ENCODE data around the gene RAD1. TPM values are rescaled to one million over a fixed set of nuclear protein-coding genes. Genes with fewer than 3 reads are reported as not detected.

The RAD1 gene
- total RNA-seq, 1 experiment from 2014 or later = 59.1 TPM

GRCh38 chr5:34894716-34895115 lies 20.6 kb downstream of the RAD1 start:
- H3K4me3 ChIP-seq (ENCODE audit: low read length) = no peak overlapping the region
- no peak overlapping the region for H3K4me2 ChIP-seq (ENCODE audit: low read depth, low read length, poor library complexity, severe bottlenecking)
- H3K9me2 ChIP-seq (replicated peaks; ENCODE audit: insufficient read depth, low read length) = no peaks in the 10 kb centered on the region
- H3K4me1 ChIP-seq (ENCODE audit: low read length) = no peaks in the 10 kb centered on the region
- no peak overlapping the region for H2AFZ ChIP-seq (ENCODE audit: low read length)
- H3K27ac ChIP-seq (ENCODE audit: low read length) = no peak overlapping the region
- no peaks in the 10 kb centered on the region for H3K27me3 ChIP-seq (ENCODE audit: low read length)
- no peaks in the 10 kb centered on the region for H3K9me3 ChIP-seq (ENCODE audit: low read length)
- no peaks in the 10 kb centered on the region for H3K36me3 ChIP-seq (ENCODE audit: insufficient read depth, low read length)
- H3K79me2 ChIP-seq (ENCODE audit: low read length) = no peaks in the 10 kb centered on the region
- H3K9ac ChIP-seq (ENCODE audit: low read length) = no peak overlapping the region
- no peak for DNase-seq
- 0 out of 2 replicates have a peak, but pooled peaks cover 3% of the 10 kb centered on the region for H4K20me1 ChIP-seq (ENCODE audit: insufficient read depth, low read depth, low read length)

- H3K4me2 ChIP-seq (ENCODE audit: low read depth, low read length, poor library complexity, severe bottlenecking) = no peak overlapping the region
- no peaks in the 10 kb centered on the region for H3K27me3 ChIP-seq (ENCODE audit: low read length)
- H3K4me3 ChIP-seq (ENCODE audit: low read length) = no peak overlapping the region
- H3K79me2 ChIP-seq (ENCODE audit: low read length) = no peaks in the 10 kb centered on the region
- H4K20me1 ChIP-seq (ENCODE audit: insufficient read depth, low read depth, low read length) = no peaks in the 10 kb centered on the region
- H3K36me3 ChIP-seq (ENCODE audit: insufficient read depth, low read length) = no peaks in the 10 kb centered on the region
- H3K4me1 ChIP-seq (ENCODE audit: low read length) = no peaks in the 10 kb centered on the region
- H3K9ac ChIP-seq (ENCODE audit: low read length) = no peak overlapping the region
- DNase-seq = no peak
- H2AFZ ChIP-seq (ENCODE audit: low read length) = no peak overlapping the region
- no peak overlapping the region for H3K27ac ChIP-seq (ENCODE audit: low read length)
- H3K9me3 ChIP-seq (ENCODE audit: low read length) = no peaks in the 10 kb centered on the region
- no peaks in the 10 kb centered on the region for H3K9me2 ChIP-seq (replicated peaks; ENCODE audit: insufficient read depth, low read length)
Measured at GRCh38 chr5:34892414-34892813, 22.9 kb downstream of the RAD1 start.

- Histone ChIP-seq H3K9me3 (ENCODE audit: low read length) (no peaks in the 10 kb centered on the region), H2AFZ (ENCODE audit: low read length) (no peak overlapping the region), H3K9ac (ENCODE audit: low read length) (no peak overlapping the region), H3K4me3 (ENCODE audit: low read length) (no peak overlapping the region), H3K79me2 (ENCODE audit: low read length) (no peaks in the 10 kb centered on the region), H3K27ac (ENCODE audit: low read length) (no peak overlapping the region), H3K36me3 (ENCODE audit: insufficient read depth, low read length) (no peaks in the 10 kb centered on the region), H4K20me1 (ENCODE audit: insufficient read depth, low read depth, low read length) (no peaks in the 10 kb centered on the region), H3K27me3 (ENCODE audit: low read length) (no peaks in the 10 kb centered on the region), H3K4me2 (ENCODE audit: low read depth, low read length, poor library complexity, severe bottlenecking) (no peak overlapping the region), H3K4me1 (ENCODE audit: low read length) (no peaks in the 10 kb centered on the region), H3K9me2 (replicated peaks; ENCODE audit: insufficient read depth, low read length) (no peaks in the 10 kb centered on the region)
- DNase-seq = no peak
Measured at GRCh38 chr5:34891981-34892380, 23.3 kb downstream of the RAD1 start.

- no peaks in the 10 kb centered on the region for H4K20me1 ChIP-seq (ENCODE audit: insufficient read depth, low read depth, low read length)
- H2AFZ ChIP-seq (ENCODE audit: low read length) = no peak overlapping the region
- H3K27me3 ChIP-seq (ENCODE audit: low read length) = no peaks in the 10 kb centered on the region
- no peaks in the 10 kb centered on the region for H3K9me3 ChIP-seq (ENCODE audit: low read length)
- H3K9me2 ChIP-seq (replicated peaks; ENCODE audit: insufficient read depth, low read length) = no peaks in the 10 kb centered on the region
- DNase-seq = no peak
- H3K4me2 ChIP-seq (ENCODE audit: low read depth, low read length, poor library complexity, severe bottlenecking) = no peak overlapping the region
- H3K27ac ChIP-seq (ENCODE audit: low read length) = no peak overlapping the region
- no peaks in the 10 kb centered on the region for H3K36me3 ChIP-seq (ENCODE audit: insufficient read depth, low read length)
- H3K79me2 ChIP-seq (ENCODE audit: low read length) = no peaks in the 10 kb centered on the region
- H3K9ac ChIP-seq (ENCODE audit: low read length) = no peak overlapping the region
- H3K4me1 ChIP-seq (ENCODE audit: low read length) = no peaks in the 10 kb centered on the region
- H3K4me3 ChIP-seq (ENCODE audit: low read length) = no peak overlapping the region
Measured at GRCh38 chr5:34889394-34889793, 25.9 kb downstream of the RAD1 start.

- no peak overlapping the region for H3K4me2 ChIP-seq (ENCODE audit: low read depth, low read length, poor library complexity, severe bottlenecking)
- H2AFZ ChIP-seq (ENCODE audit: low read length) = no peak overlapping the region
- no peaks in the 10 kb centered on the region for H3K9me3 ChIP-seq (ENCODE audit: low read length)
- no peak overlapping the region for H3K4me3 ChIP-seq (ENCODE audit: low read length)
- H3K9ac ChIP-seq (ENCODE audit: low read length) = no peak overlapping the region
- no peak overlapping the region for H3K27ac ChIP-seq (ENCODE audit: low read length)
- no peaks in the 10 kb centered on the region for H3K79me2 ChIP-seq (ENCODE audit: low read length)
- H4K20me1 ChIP-seq (ENCODE audit: insufficient read depth, low read depth, low read length) = no peaks in the 10 kb centered on the region
- no peaks in the 10 kb centered on the region for H3K36me3 ChIP-seq (ENCODE audit: insufficient read depth, low read length)
- H3K4me1 ChIP-seq (ENCODE audit: low read length) = no peaks in the 10 kb centered on the region
- H3K27me3 ChIP-seq (ENCODE audit: low read length) = no peaks in the 10 kb centered on the region
- H3K9me2 ChIP-seq (replicated peaks; ENCODE audit: insufficient read depth, low read length) = no peaks in the 10 kb centered on the region
- no peak for DNase-seq
Measured at GRCh38 chr5:34886392-34887119, 28.7 kb downstream of the RAD1 start.

GRCh38 chr5:34881246-34881645 lies 34.1 kb downstream of the RAD1 start:
- Histone ChIP-seq H3K27me3 (ENCODE audit: low read length) (no peaks in the 10 kb centered on the region), H3K9me3 (ENCODE audit: low read length) (no peaks in the 10 kb centered on the region), H3K79me2 (ENCODE audit: low read length) (no peaks in the 10 kb centered on the region), H3K4me3 (ENCODE audit: low read length) (no peak overlapping the region), H3K9me2 (replicated peaks; ENCODE audit: insufficient read depth, low read length) (no peaks in the 10 kb centered on the region), H3K4me2 (ENCODE audit: low read depth, low read length, poor library complexity, severe bottlenecking) (no peak overlapping the region), H3K9ac (ENCODE audit: low read length) (no peak overlapping the region), H3K27ac (ENCODE audit: low read length) (no peak overlapping the region), H2AFZ (ENCODE audit: low read length) (no peak overlapping the region), H4K20me1 (ENCODE audit: insufficient read depth, low read depth, low read length) (no peaks in the 10 kb centered on the region), H3K36me3 (ENCODE audit: insufficient read depth, low read length) (no peaks in the 10 kb centered on the region), H3K4me1 (ENCODE audit: low read length) (no peaks in the 10 kb centered on the region)
- DNase-seq = no peak

DNA sequence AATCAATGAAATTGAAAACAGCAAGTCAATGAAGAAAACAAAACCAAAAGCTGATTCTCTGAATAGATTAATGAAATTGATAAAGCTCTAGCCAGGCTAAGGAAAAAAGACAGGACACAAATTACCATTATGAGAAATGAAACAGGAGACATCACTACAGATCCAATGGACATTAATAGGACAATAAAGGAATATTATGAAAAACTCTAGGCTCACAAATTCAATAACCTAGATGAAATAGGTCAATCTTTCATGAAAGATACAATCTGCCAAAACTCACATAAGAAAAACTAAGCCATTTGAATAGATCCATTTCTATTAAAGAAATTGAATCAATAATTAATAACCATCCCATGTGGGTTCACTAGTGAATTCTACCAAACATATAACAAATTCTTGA lies 39.0 kb downstream of the RAD1 start:
- Histone ChIP-seq H3K79me2 (ENCODE audit: low read length) (no peaks in the 10 kb centered on the region), H3K9me2 (replicated peaks; ENCODE audit: insufficient read depth, low read length) (no peaks in the 10 kb centered on the region), H3K27ac (ENCODE audit: low read length) (no peak overlapping the region), H3K4me2 (ENCODE audit: low read depth, low read length, poor library complexity, severe bottlenecking) (no peak overlapping the region), H3K4me1 (ENCODE audit: low read length) (no peaks in the 10 kb centered on the region), H4K20me1 (ENCODE audit: insufficient read depth, low read depth, low read length) (no peaks in the 10 kb centered on the region), H3K4me3 (ENCODE audit: low read length) (no peak overlapping the region), H3K9me3 (ENCODE audit: low read length) (no peaks in the 10 kb centered on the region), H2AFZ (ENCODE audit: low read length) (no peak overlapping the region), H3K9ac (ENCODE audit: low read length) (no peak overlapping the region), H3K27me3 (ENCODE audit: low read length) (no peaks in the 10 kb centered on the region), H3K36me3 (ENCODE audit: insufficient read depth, low read length) (no peaks in the 10 kb centered on the region)
- DNase-seq = no peak

- no peaks in the 10 kb centered on the region for H3K27me3 ChIP-seq (ENCODE audit: low read length)
- H3K4me2 ChIP-seq (ENCODE audit: low read depth, low read length, poor library complexity, severe bottlenecking) = no peak overlapping the region
- H3K9ac ChIP-seq (ENCODE audit: low read length) = no peak overlapping the region
- no peaks in the 10 kb centered on the region for H3K9me3 ChIP-seq (ENCODE audit: low read length)
- no peaks in the 10 kb centered on the region for H3K36me3 ChIP-seq (ENCODE audit: insufficient read depth, low read length)
- H2AFZ ChIP-seq (ENCODE audit: low read length) = no peak overlapping the region
- no peak for DNase-seq
- no peaks in the 10 kb centered on the region for H4K20me1 ChIP-seq (ENCODE audit: insufficient read depth, low read depth, low read length)
- H3K27ac ChIP-seq (ENCODE audit: low read length) = no peak overlapping the region
- no peaks in the 10 kb centered on the region for H3K79me2 ChIP-seq (ENCODE audit: low read length)
- H3K4me3 ChIP-seq (ENCODE audit: low read length) = no peak overlapping the region
- no peaks in the 10 kb centered on the region for H3K9me2 ChIP-seq (replicated peaks; ENCODE audit: insufficient read depth, low read length)
- H3K4me1 ChIP-seq (ENCODE audit: low read length) = no peaks in the 10 kb centered on the region
Measured at GRCh38 chr5:34870382-34870781, 44.9 kb downstream of the RAD1 start.

Data from Karpas-422 (cell line).